NCI-H748 (cell line): Measurements from ENCODE around the gene DPF3.

Experiments used
- DNase-seq: peaks from one replicate; lab custom pipeline; 2025; ENCODE audit not compliant: unreplicated experiment; lab: John Stamatoyannopoulos, UW

Gene DPF3

GRCh38 chr14:72652179-72652578 is 241.7 kb downstream of the DPF3 start:
- DNase-seq: no peak

- DNase-seq: no peak
These were observed 242.2 kb downstream of the DPF3 start for GRCh38 chr14:72651714-72652113.

GRCh38 chr14:72651081-72651480 is 242.8 kb downstream of the DPF3 start:
- DNase-seq: no peak

- no peak for DNase-seq
These were observed 244.2 kb downstream of the DPF3 start for GRCh38 chr14:72649603-72650227.

GRCh38 chr14:72647782-72648181 is 246.1 kb downstream of the DPF3 start:
- no peak for DNase-seq

GRCh38 chr14:72646861-72647528 is 246.9 kb downstream of the DPF3 start:
- no peak for DNase-seq

- DNase-seq: no peak
These were observed 248.2 kb downstream of the DPF3 start for GRCh38 chr14:72645706-72646105.

- no peak for DNase-seq
These were observed 249.0 kb downstream of the DPF3 start for GRCh38 chr14:72644758-72645489.

- DNase-seq: no peak
These were observed 249.9 kb downstream of the DPF3 start for GRCh38 chr14:72644038-72644437.

GRCh38 chr14:72643317-72643801 is 250.5 kb downstream of the DPF3 start:
- DNase-seq: no peak

GRCh38 chr14:72640911-72641485 is 252.9 kb downstream of the DPF3 start:
- no peak for DNase-seq

GRCh38 chr14:72638021-72638420 is 255.9 kb downstream of the DPF3 start:
- DNase-seq: no peak

GRCh38 chr14:72636871-72637270 is 257.0 kb downstream of the DPF3 start:
- no peak for DNase-seq

GRCh38 chr14:72636094-72636493 is 257.8 kb downstream of the DPF3 start:
- DNase-seq: no peak

- DNase-seq: no peak
These were observed 258.9 kb downstream of the DPF3 start for GRCh38 chr14:72634691-72635616.

- no peak for DNase-seq
These were observed 260.4 kb downstream of the DPF3 start for GRCh38 chr14:72633551-72633950.

GRCh38 chr14:72632727-72633126 is 261.2 kb downstream of the DPF3 start:
- no peak for DNase-seq

GRCh38 chr14:72631401-72631800 is 262.5 kb downstream of the DPF3 start:
- no peak for DNase-seq

- DNase-seq: no peak
These were observed 263.5 kb downstream of the DPF3 start for GRCh38 chr14:72630374-72630773.

GRCh38 chr14:72629534-72629933 is 264.4 kb downstream of the DPF3 start:
- no peak for DNase-seq

GRCh38 chr14:72625689-72626088 is 268.2 kb downstream of the DPF3 start:
- no peak for DNase-seq
